GM12864 (cell line): ENCODE results near the gene MIPOL1.
"Not testable (repeated sequence)": the region's sequence is repeated elsewhere in the genome, so short reads cannot be mapped to it uniquely, and the experiment has no call there.

Source experiments
- DNase-seq: peaks from one replicate; pipeline ENCODE4 v3.0.0-alpha.2; 2011; ENCODE audit warnings: low read depth
- H3K4me3 ChIP-seq: 2 replicates; pipeline ENCODE4 v1.5.1; 2011; ENCODE audit warnings: mild to moderate bottlenecking, low read depth, low read length, control low read depth
- TF ChIP-seq, protein P1 (sequence below): IDR thresholded peaks from 2 replicates; pipeline ENCODE4 v1.5.1; 2011; ENCODE audit warnings: low read depth, mild to moderate bottlenecking, moderate library complexity, low read length, control low read depth, inconsistent platforms; ENCODE audit errors: missing control alignments

MIPOL1 gene

DNA sequence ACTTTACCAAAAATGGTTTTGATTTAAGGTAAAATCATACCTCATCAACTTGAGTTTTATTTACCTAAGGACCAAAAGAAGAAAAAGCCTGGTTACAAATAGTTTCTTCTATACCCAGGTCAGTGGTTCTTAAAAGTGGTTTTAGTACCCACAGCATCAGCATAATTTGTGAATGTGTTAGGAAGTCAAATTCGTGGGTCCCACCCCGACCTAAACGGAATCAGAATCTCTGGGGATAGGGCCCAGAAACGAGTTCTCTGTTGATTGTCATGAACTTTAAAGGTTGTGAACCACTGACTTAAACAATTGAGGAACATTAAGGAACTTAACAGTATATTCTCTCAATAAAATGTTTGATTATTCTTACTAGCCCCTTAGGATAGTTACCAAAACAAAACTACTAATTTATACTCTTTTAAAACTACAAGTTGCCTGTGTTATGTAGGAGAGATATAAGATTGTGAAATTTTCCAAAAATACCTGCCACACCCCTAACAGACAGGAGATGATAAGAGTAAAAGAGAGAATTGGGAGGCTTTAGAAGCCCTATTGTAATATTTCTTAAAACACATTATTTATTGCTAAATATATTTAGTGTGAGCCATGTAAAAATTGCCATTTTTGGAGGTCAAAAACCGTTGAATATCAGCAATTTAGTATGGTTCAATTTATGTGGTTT is 24.7 kb upstream of the MIPOL1 start:
- no peak for DNase-seq
- TF ChIP-seq, protein P1, sequence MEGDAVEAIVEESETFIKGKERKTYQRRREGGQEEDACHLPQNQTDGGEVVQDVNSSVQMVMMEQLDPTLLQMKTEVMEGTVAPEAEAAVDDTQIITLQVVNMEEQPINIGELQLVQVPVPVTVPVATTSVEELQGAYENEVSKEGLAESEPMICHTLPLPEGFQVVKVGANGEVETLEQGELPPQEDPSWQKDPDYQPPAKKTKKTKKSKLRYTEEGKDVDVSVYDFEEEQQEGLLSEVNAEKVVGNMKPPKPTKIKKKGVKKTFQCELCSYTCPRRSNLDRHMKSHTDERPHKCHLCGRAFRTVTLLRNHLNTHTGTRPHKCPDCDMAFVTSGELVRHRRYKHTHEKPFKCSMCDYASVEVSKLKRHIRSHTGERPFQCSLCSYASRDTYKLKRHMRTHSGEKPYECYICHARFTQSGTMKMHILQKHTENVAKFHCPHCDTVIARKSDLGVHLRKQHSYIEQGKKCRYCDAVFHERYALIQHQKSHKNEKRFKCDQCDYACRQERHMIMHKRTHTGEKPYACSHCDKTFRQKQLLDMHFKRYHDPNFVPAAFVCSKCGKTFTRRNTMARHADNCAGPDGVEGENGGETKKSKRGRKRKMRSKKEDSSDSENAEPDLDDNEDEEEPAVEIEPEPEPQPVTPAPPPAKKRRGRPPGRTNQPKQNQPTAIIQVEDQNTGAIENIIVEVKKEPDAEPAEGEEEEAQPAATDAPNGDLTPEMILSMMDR: no peak
- H3K4me3 ChIP-seq: no peak overlapping the region

DNA sequence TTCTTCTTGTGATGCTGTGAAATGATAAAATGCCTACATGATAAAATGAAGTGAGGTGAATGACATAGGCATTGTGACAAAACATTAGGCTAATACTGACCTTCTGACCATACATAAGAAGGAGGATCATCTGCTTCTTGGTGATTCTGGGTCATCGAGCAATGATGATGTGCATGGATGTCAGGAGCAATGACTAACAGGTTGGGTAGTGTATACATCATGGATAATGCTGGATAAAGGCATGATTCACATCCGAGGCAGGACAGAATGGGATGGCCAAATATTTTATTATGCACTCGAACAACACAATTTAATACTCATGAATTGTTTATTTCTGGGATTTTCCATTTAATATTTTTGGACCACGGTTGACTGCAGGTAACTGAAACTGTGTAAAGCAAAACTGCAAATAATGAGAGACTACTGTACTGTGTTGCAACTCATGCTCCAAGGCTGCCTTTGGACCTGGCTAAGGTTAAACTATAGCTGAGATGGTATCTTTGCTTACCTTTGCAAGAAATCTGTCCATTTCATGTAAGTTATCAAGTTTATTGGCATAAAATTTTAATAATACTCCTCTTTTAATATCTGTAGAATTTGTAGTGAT is 17.7 kb upstream of the MIPOL1 start:
- no peak for DNase-seq
- TF ChIP-seq, protein P1: no peak
- no peak overlapping the region for H3K4me3 ChIP-seq

DNA sequence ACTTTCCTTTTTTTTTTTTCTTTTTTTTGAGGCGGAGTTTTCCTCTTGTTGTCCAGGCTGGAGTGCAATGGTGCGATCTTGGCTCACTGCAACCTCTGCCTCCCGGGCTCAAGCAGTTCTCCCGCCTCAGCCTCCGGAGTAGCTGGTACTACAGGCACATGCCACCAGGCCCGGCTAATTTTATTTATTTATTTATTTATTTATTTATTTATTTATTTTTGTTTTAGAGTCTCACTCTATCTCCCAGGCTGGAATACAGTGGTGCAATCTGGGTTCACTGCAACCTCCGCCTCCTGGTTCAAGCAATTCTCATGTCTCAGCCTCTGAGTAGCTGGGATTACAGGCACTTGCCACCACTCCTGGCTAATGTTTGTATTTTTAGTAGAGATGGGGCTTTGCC is 16.9 kb upstream of the MIPOL1 start:
- H3K4me3 ChIP-seq, DNase-seq: not testable (repeated sequence)

DNA sequence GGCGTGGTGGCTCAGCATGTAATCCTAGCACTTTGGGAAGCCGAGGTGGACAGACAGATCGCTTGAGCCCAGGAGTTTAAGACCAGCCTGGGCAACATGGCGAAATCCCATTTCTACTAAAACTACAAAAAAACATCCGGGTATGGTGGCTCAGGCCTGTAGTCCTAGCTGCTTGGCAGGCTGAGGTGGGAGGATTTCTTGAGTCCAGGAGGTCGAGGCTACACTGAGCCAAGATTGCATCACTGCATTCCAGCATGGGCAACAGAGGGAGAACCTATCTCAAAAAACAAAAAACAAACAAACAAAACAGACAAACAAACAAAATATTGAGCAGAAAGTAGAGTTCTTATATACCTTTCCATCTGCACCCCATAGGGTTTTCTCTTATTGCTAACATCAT is 16.3 kb upstream of the MIPOL1 start:
- TF ChIP-seq, protein P1: no peak
- DNase-seq: no peak
- no peak overlapping the region for H3K4me3 ChIP-seq

DNA sequence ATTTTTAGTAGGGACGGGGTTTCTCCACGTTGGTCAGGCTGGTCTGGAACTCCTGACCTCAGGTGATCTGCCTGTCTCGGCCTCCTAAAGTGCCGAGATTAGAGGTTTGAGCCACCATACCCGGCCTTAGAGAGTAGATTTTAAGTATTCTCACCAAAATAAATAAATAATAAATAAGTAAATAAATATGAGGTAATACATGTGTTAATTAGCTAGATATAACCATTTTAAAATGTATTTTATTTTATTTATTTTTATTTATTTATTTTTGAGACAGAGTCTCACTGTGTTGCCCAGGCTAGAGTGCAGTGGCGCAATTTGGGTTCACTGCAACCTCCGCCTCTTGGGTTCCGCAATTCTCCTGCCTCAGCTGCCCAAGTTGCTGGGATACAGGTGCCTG is 13.2 kb upstream of the MIPOL1 start:
- DNase-seq, H3K4me3 ChIP-seq: not testable (repeated sequence)

DNA sequence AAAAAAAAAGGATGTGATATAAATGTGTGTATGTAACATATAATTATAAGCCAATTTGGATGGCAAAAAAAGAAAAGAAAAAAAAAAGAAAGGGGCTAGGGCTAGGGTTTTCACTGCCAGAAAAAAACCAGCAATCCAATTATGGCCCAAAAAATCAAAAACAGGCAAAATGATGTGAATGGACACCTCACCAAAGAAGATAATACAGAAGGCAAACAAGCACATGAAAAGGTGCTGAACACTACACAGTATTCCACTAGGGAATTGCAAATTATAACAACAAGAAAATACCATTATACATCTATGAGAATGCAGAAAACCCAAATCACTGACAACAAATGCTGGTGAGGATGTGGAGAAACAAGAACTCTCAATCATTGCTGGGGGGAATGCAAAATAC is 12.1 kb upstream of the MIPOL1 start:
- DNase-seq: no peak
- TF ChIP-seq, protein P1: no peak
- no peak overlapping the region for H3K4me3 ChIP-seq

DNA sequence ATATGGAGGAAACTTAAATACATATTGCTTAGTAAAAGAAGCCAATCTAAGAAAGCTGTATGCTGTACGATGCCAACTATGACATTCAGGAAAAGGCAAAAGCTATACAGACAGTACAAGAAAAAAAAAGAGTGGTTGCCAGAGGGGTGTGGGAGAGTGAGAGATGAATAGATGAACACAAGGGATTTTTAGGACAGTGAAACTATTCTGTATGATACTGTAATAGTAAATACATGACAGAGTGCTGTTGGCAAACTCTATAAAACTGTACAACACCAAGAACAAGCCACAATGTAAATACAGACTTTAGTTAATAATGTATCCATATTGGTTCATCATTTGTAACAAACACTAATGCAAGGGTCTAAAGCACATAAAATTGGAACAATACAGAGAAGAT is 10.9 kb upstream of the MIPOL1 start:
- TF ChIP-seq, protein P1: no peak
- DNase-seq: no peak

DNA sequence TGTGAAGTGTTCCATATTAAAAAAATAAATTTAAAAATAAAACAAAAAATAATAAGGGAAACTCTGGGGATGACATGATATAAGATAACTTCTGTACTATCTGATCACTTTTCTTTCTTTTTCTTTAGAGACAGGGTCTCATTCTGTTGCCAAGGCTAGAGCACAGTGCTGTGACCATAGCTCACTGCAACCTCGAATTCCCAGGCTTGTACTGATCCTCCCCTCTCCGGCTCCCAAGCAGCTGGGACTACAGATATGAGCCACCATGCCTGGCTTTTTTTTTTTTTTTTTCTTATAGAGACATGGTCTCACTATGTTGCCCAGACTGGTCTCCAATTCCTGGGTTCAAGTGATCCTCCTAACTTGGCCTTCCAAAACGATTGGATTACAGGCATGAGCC is 10.4 kb upstream of the MIPOL1 start:
- TF ChIP-seq, protein P1: no peak
- no peak overlapping the region for H3K4me3 ChIP-seq
- DNase-seq: no peak

More for the DNA sequence above, 10.9 kb upstream of the MIPOL1 start:
- no peak overlapping the region for H3K4me3 ChIP-seq

DNA sequence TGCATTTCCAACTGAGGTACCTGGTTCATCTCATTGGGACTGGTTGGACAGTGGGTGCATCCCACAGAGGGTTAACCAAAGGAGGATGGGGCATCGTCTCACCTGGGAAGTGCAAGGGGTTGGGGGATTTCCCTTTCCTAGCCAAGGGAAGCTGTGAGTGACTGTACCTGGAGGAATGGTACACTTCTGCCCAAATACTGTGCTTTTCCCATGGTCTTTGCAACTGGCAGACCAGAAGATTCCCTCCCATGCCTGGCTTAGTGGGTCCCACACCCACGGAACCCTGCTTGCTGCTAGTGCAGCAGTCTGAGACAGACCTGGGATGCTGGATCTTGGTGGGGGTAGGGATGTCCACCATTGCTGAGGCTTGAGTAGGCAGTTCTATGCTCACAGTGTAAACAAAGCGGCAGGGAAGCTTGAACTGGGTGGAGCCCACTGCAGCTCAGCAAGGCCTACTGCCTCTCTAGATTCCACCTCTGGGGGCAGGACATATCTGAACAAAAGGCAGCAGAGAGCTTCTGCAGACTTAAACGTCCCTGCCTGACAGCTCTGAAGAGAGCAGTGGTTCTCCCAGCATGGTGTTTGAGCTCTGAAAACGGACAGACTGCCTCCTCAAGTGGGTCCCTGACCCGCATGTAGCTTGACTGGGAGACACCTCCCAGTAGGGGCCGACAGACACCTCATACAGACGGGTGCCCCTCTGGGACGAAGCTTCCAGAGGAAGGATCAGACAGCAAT is 9.7 kb upstream of the MIPOL1 start:
- not testable (repeated sequence) for DNase-seq, H3K4me3 ChIP-seq

DNA sequence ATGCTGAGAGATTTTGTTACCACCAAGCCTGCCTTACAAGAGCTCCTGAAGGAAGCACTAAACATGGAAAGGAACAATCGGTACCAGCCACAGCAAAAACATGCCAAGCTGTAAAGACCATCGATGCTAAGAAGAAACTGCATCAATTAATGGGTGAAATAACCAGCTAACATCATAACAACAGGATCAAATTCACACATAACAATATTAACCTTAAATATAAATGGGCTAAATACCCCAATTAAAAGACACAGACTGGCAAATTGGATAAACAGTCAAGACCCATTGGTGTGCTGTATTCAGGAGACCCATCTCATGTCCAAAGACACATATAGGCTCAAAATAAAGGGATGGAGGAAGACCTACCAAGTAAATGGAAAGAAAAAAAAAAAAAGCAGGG is 8.0 kb upstream of the MIPOL1 start:
- DNase-seq, H3K4me3 ChIP-seq: not testable (repeated sequence)
